Transverse colon (tissue), 4 donors: Measurements from ENCODE around the gene ZNF549.

ENCODE experiments used
- EP300 ChIP-seq: sonication (generic); formaldehyde crosslinking; IDR thresholded peaks from one replicate; pipeline ENCODE4 v1.6.1; 2017; ENCODE audit warnings: antibody characterized with exemption, low read depth
- POLR2AphosphoS5 ChIP-seq, 3 donors: sonication (generic); formaldehyde crosslinking; IDR thresholded peaks; one replicate each; pipeline ENCODE4 v1.6.1; 2016; ENCODE audit warnings: antibody characterized with exemption in 3 of 3
- TF ChIP-seq, protein P1 (sequence below), 5 experiments: fragments of 200-600 bp in 3 of 5; fragments of 450-650 bp in 2 of 5; sonication (generic) in 3 of 5; IDR thresholded peaks; 1 replicate in 2 of 5; 2 replicates in 3 of 5; pipeline ENCODE4 v1.5.1; 2016 to 2017; ENCODE audit warnings: antibody characterized with exemption in 5 of 5, inconsistent platforms in 3 of 5, mild to moderate bottlenecking in 2 of 5, moderate library complexity in 1 of 5

DNA sequence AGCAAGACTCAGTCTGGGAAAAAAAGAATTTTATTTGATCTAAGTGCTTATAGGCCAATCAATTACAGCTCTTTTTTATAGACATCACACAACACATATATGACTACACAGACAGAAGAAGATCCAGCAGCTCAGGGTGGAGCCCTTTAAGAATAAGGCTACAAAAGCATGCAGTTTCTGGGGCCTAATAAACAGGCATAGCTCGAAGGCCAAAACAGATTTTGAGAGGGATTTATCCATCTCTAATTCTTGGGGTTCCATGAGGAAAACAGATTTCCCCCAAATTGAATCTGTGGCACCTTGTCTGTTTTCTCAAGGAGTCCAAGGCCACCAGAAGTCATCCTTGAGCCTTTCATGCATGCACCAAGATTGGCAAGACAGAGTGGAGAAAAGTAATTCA, 36.4 kb downstream of the ZNF549 start:
- TF ChIP-seq, protein P1, sequence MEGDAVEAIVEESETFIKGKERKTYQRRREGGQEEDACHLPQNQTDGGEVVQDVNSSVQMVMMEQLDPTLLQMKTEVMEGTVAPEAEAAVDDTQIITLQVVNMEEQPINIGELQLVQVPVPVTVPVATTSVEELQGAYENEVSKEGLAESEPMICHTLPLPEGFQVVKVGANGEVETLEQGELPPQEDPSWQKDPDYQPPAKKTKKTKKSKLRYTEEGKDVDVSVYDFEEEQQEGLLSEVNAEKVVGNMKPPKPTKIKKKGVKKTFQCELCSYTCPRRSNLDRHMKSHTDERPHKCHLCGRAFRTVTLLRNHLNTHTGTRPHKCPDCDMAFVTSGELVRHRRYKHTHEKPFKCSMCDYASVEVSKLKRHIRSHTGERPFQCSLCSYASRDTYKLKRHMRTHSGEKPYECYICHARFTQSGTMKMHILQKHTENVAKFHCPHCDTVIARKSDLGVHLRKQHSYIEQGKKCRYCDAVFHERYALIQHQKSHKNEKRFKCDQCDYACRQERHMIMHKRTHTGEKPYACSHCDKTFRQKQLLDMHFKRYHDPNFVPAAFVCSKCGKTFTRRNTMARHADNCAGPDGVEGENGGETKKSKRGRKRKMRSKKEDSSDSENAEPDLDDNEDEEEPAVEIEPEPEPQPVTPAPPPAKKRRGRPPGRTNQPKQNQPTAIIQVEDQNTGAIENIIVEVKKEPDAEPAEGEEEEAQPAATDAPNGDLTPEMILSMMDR (IDR thresholded peaks at IDR 0.05) = no peak
- no peak for TF ChIP-seq POLR2AphosphoS5 (IDR thresholded peaks at IDR 0.05)
- TF ChIP-seq EP300 = no peak
